DND-41 (cell line): ENCODE results near the gene CCND1.

ENCODE experiments used
- ATAC-seq: fragments of 200-7000 bp; cut with Tn5 transposase; 3 replicates; pipeline ENCODE4 v1.9.1; 2021; ENCODE audit warnings: low read depth; ENCODE audit not compliant: insufficient read depth
- DNase-seq: peaks from one replicate; pipeline ENCODE4 v3.0.0-alpha.2; 2020
- H2AFZ ChIP-seq: 2 replicates; pipeline ENCODE4 v1.6.0; 2012; ENCODE audit warnings: low read depth, low read length
- H3K27ac ChIP-seq: 2 replicates; pipeline ENCODE4 v1.5.1; 2012; ENCODE audit warnings: low read length, inconsistent platforms
- H3K27me3 ChIP-seq: fragments of 200-600 bp; sonication (generic); 2 replicates; pipeline ENCODE4 v1.6.0; 2012; ENCODE audit warnings: low read length, mild to moderate bottlenecking, inconsistent platforms; ENCODE audit not compliant: insufficient read depth, poor library complexity
- H3K36me3 ChIP-seq: 2 replicates; pipeline ENCODE4 v1.5.1; 2012; ENCODE audit warnings: low read length, inconsistent platforms; ENCODE audit not compliant: insufficient read depth
- H3K4me1 ChIP-seq: 2 replicates; pipeline ENCODE4 v1.5.1; 2012; ENCODE audit warnings: mild to moderate bottlenecking, low read length; ENCODE audit not compliant: insufficient read depth
- H3K4me2 ChIP-seq: 2 replicates; pipeline ENCODE4 v1.6.0; 2012; ENCODE audit warnings: mild to moderate bottlenecking, moderate library complexity, low read length, inconsistent platforms; ENCODE audit not compliant: insufficient read depth
- H3K4me3 ChIP-seq, 2 experiments: fragments of 200-600 bp in 1 of 2; shearing (Covaris generic) in 1 of 2; 2 replicates each; pipeline ENCODE4 v1.5.1; 2012 to 2016; ENCODE audit warnings: inconsistent platforms in 2 of 2, low read length in 2 of 2, mild to moderate bottlenecking in 2 of 2, low read depth in 1 of 2, moderate library complexity in 1 of 2
- H3K79me2 ChIP-seq: 2 replicates; pipeline ENCODE4 v1.6.0; 2012; ENCODE audit warnings: low read length, inconsistent platforms; ENCODE audit not compliant: insufficient read depth
- H3K9ac ChIP-seq: 2 replicates; pipeline ENCODE4 v1.6.0; 2012; ENCODE audit warnings: low read depth, mild to moderate bottlenecking, inconsistent platforms, low read length, moderate library complexity
- H3K9me3 ChIP-seq: 2 replicates; pipeline ENCODE4 v1.5.1; 2012; ENCODE audit warnings: low read length, moderate library complexity, mild to moderate bottlenecking, inconsistent platforms; ENCODE audit not compliant: insufficient read depth, severe bottlenecking
- H4K20me1 ChIP-seq: 2 replicates; pipeline ENCODE4 v1.6.0; 2012; ENCODE audit warnings: low read length; ENCODE audit not compliant: insufficient read depth
- EZH2 ChIP-seq: IDR thresholded peaks from 3 replicates; pipeline ENCODE4 v1.6.1; 2012; ENCODE audit warnings: borderline replicate concordance, low read depth, mild to moderate bottlenecking, moderate library complexity, low read length, inconsistent platforms; ENCODE audit not compliant: severe bottlenecking
- TF ChIP-seq, protein P1 (sequence below): IDR thresholded peaks from 2 replicates; pipeline ENCODE4 v1.5.1; 2012; ENCODE audit warnings: borderline replicate concordance, low read length, moderate library complexity, mild to moderate bottlenecking; ENCODE audit not compliant: poor library complexity, severe bottlenecking; ENCODE audit errors: extremely low read depth

The CCND1 gene

DNA sequence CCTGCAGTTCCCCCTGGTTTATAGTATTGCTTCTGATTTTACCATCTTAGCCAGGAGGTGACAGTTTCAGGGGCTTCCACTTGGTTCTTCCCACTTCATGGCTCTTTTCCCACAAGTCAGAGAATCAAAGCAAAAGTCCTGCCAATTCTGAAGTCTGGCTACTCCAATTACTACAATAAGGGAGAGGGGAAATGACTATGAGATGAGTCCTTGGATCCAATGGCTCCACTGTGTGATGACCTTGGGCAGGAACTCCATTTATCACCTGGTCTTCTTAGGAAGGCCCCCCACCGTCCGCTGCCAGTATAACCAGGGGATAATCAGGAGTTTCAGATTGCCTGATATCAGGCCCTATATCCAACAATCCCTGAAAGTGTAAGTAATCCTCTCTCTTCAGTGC is 31.6 kb upstream of the CCND1 start:
- peaks cover 3% of the 10 kb centered on the region; the same call in 1 of the 2 replicates for H4K20me1 ChIP-seq
- no peak overlapping the region for H3K27ac ChIP-seq
- no peaks in the 10 kb centered on the region for H3K9me3 ChIP-seq
- no peak for DNase-seq
- no peak for ATAC-seq
- no peak overlapping the region for H3K4me3 ChIP-seq
- H3K79me2 ChIP-seq: no peaks in the 10 kb centered on the region
- TF ChIP-seq EZH2: no peak
- TF ChIP-seq, protein P1, sequence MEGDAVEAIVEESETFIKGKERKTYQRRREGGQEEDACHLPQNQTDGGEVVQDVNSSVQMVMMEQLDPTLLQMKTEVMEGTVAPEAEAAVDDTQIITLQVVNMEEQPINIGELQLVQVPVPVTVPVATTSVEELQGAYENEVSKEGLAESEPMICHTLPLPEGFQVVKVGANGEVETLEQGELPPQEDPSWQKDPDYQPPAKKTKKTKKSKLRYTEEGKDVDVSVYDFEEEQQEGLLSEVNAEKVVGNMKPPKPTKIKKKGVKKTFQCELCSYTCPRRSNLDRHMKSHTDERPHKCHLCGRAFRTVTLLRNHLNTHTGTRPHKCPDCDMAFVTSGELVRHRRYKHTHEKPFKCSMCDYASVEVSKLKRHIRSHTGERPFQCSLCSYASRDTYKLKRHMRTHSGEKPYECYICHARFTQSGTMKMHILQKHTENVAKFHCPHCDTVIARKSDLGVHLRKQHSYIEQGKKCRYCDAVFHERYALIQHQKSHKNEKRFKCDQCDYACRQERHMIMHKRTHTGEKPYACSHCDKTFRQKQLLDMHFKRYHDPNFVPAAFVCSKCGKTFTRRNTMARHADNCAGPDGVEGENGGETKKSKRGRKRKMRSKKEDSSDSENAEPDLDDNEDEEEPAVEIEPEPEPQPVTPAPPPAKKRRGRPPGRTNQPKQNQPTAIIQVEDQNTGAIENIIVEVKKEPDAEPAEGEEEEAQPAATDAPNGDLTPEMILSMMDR: no peak
- H3K9ac ChIP-seq: no peak overlapping the region
- no peak overlapping the region for H3K4me2 ChIP-seq
- H2AFZ ChIP-seq: no peak overlapping the region
- H3K36me3 ChIP-seq: no peaks in the 10 kb centered on the region
- no peaks in the 10 kb centered on the region for H3K4me1 ChIP-seq
- H3K27me3 ChIP-seq: peaks cover 4% of the 10 kb centered on the region

DNA sequence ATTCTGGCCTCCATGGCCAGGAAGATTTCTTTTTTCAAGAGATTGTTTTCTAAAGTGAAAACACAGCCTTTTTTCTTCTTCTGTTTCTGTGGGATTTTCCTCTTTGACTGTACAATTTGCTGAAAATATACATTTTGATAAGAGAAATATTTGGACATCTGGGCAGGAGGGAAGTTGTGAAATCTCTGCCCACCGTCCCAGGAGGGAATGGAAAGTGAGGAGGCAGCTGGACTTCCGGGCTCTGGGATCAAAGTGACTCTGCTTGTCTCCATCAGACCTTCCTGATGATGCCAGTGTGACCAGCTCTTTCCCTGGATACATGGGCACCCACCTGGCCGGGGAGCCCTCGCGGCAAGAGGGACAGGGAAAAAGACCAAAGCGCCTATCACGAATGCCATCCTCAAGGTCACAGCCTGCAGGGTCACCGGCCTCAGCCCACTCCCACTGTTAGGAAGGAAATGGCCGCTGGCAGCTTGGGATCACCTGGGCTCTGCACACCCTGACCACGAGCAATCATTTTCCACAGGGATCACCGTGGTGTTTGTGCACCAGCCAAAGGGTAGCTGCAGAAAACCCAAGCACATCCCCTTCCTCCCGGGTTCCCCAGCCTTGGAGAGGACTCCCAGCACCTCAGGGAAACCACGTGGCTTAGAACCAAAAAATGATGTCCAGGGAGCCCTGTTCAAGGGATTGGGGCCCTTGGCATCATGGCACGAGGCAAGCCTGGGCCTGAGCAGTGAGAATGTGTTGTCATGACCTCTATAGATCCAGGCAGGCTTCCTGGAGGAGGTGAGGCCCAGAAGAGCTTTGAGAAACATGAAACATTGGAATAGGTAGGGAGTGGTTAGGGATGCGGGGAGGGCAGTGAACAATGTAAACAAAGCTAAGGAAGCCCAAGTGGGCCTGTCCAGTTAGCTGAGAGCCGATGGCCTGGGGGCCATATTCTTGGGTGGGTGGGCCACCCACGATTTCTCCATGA is 29.1 kb upstream of the CCND1 start:
- TF ChIP-seq EZH2: no peak
- TF ChIP-seq, protein P1: no peak
- no peak for DNase-seq
- Histone ChIP-seq H3K27ac (no peak overlapping the region), H4K20me1 (peaks cover 3% of the 10 kb centered on the region; the same call in 1 of the 2 replicates), H3K4me2 (no peak overlapping the region), H3K9ac (no peak overlapping the region), H3K4me3 (no peak overlapping the region), H3K36me3 (no peaks in the 10 kb centered on the region), H3K27me3 (peaks cover 4% of the 10 kb centered on the region), H2AFZ (no peak overlapping the region), H3K9me3 (no peaks in the 10 kb centered on the region), H3K4me1 (no peaks in the 10 kb centered on the region), H3K79me2 (no peaks in the 10 kb centered on the region)
- ATAC-seq: no peak

DNA sequence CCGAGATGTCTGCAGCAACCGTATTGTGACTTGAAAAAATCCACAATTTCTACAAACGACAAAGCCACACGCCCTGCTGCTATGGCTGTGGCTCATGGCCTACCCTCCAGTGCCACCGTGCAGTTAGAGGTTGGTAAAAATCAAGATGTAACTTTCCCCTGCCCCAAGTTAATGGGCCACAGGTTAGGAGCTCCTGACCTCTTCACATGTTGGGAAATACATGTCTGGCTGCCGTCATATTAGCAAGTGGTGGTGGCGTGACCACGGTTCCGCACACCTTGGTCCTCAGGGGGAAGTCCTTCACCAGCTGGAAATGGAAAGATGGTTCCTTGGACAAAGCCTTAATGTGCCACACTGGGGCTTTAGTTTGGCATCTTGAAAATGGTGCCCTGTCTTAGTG is 27.4 kb upstream of the CCND1 start:
- H3K27me3 ChIP-seq: peaks cover 4% of the 10 kb centered on the region
- H3K4me2 ChIP-seq: no peak overlapping the region
- no peak overlapping the region for H2AFZ ChIP-seq
- H3K9me3 ChIP-seq: no peaks in the 10 kb centered on the region
- H3K79me2 ChIP-seq: no peaks in the 10 kb centered on the region
- H3K36me3 ChIP-seq: no peaks in the 10 kb centered on the region
- H4K20me1 ChIP-seq: peaks cover 3% of the 10 kb centered on the region; the same call in 1 of the 2 replicates
- H3K9ac ChIP-seq: no peak overlapping the region
- no peak overlapping the region for H3K4me3 ChIP-seq
- no peak for DNase-seq
- no peak for TF ChIP-seq EZH2
- no peak for ATAC-seq
- H3K4me1 ChIP-seq: no peaks in the 10 kb centered on the region
- H3K27ac ChIP-seq: no peak overlapping the region

DNA sequence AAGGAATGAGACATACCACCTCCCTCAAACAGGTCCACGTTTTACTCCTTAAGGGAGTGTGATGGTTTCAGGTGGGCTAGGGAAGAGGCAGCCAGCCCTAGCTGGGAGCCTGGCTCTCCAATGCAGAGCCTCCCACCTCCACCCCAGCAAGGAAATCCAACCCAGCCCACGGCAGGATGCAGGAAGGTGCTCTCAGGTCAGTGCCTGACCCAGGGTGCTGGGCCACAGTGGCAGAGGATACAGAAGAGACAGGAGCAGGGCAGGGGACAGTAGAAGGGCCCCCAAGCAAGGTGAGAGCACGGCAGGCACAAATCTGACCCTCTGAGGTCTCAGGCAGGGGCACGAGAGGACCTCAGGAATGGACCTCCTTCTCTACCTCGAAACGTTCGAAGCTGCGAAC is 26.9 kb upstream of the CCND1 start:
- Histone ChIP-seq H3K27ac (no peak overlapping the region), H3K4me1 (no peaks in the 10 kb centered on the region), H3K9me3 (no peaks in the 10 kb centered on the region), H3K4me3 (no peak overlapping the region), H3K27me3 (peaks cover 4% of the 10 kb centered on the region), H2AFZ (no peak overlapping the region), H3K79me2 (no peaks in the 10 kb centered on the region), H3K4me2 (no peak overlapping the region), H3K36me3 (no peaks in the 10 kb centered on the region), H3K9ac (no peak overlapping the region), H4K20me1 (peaks cover 3% of the 10 kb centered on the region; the same call in 1 of the 2 replicates)
- DNase-seq (no peak), ATAC-seq (no peak)
- TF ChIP-seq, protein P1: no peak
- no peak for TF ChIP-seq EZH2
